ENCODE data around the gene ATP2C1. TPM values are rescaled to one million over a fixed set of nuclear protein-coding genes. Genes with fewer than 3 reads are reported as not detected.

ATP2C1 gene
- total RNA-seq, 4 donors from 2014 or later: 20.9 to 60.8 (median 44.6) TPM

GRCh38 chr3:130990282-130990681, 96.4 kb downstream of the ATP2C1 start:
- WGBS, 2 donors (ENCODE audit: low coverage in 1 of 2): 68 to 70% methylated on average over 5 of the region's 5 CpGs
- intact Hi-C loops (cut with DNase I; ENCODE audit: low total_unique reads): no loop called here
- peaks cover 0 to 8% (median 3%) of the 10 kb centered on the region in 4 donors for H3K36me3 ChIP-seq
- no peak for DNase-seq
- TF ChIP-seq POLR2AphosphoS5 (IDR thresholded peaks at IDR 0.05) (no peak), POLR2A (IDR thresholded peaks at IDR 0.05) (no peak), EP300 (IDR thresholded peaks at IDR 0.05; ENCODE audit: low read depth) (no peak), CTCF (IDR thresholded peaks at IDR 0.05) (no peak)
- no peaks in the 10 kb centered on the region for H3K4me1 ChIP-seq
- in situ Hi-C loops (cut with MboI; ENCODE audit: low pct_ligation_motif_present in 1 of 4, low pct_unique_long_range_greater_than_20kb in 1 of 4, low sequenced_read_pairs in 3 of 4): no loop called here
- H3K27me3 ChIP-seq: no peaks in the 10 kb centered on the region
- no peak overlapping the region for H3K4me3 ChIP-seq
- H3K27ac ChIP-seq: no peak overlapping the region
- no peaks in the 10 kb centered on the region for H3K9me3 ChIP-seq

GRCh38 chr3:130991126-130991525, 97.2 kb downstream of the ATP2C1 start:
- Histone ChIP-seq H3K27me3 (no peaks in the 10 kb centered on the region), H3K36me3 (peaks cover 0 to 10% (median 3%) of the 10 kb centered on the region in 4 donors), H3K4me1 (no peaks in the 10 kb centered on the region), H3K9me3 (no peaks in the 10 kb centered on the region), H3K27ac (no peak overlapping the region), H3K4me3 (no peak overlapping the region)
- in situ Hi-C loops (cut with MboI; ENCODE audit: low pct_ligation_motif_present in 1 of 4, low pct_unique_long_range_greater_than_20kb in 1 of 4, low sequenced_read_pairs in 3 of 4) (no loop called here), intact Hi-C loops (cut with DNase I; ENCODE audit: low total_unique reads) (no loop called here)
- WGBS, 2 donors (ENCODE audit: low coverage in 1 of 2): 93 to 98% methylated on average over 5 of the region's 5 CpGs
- TF ChIP-seq CTCF (IDR thresholded peaks at IDR 0.05): no peak
- no peak for TF ChIP-seq POLR2AphosphoS5 (IDR thresholded peaks at IDR 0.05)
- no peak for TF ChIP-seq EP300 (IDR thresholded peaks at IDR 0.05; ENCODE audit: low read depth)
- TF ChIP-seq POLR2A (IDR thresholded peaks at IDR 0.05): no peak
- no peak for DNase-seq

- Histone ChIP-seq H3K4me3 (no peak overlapping the region), H3K36me3 (peaks cover 0 to 18% (median 3%) of the 10 kb centered on the region in 4 donors), H3K4me1 (no peaks in the 10 kb centered on the region), H3K27me3 (no peaks in the 10 kb centered on the region), H3K9me3 (no peaks in the 10 kb centered on the region), H3K27ac (no peak overlapping the region)
- intact Hi-C loops (cut with DNase I; ENCODE audit: low total_unique reads): no loop called here
- DNase-seq: no peak
- in situ Hi-C loops (cut with MboI; ENCODE audit: low pct_ligation_motif_present in 1 of 4, low pct_unique_long_range_greater_than_20kb in 1 of 4, low sequenced_read_pairs in 3 of 4): no loop called here
- TF ChIP-seq POLR2AphosphoS5 (IDR thresholded peaks at IDR 0.05) (no peak), CTCF (IDR thresholded peaks at IDR 0.05) (no peak), EP300 (IDR thresholded peaks at IDR 0.05; ENCODE audit: low read depth) (no peak), POLR2A (IDR thresholded peaks at IDR 0.05) (no peak)
- 58 to 73% methylated on average over 3 of the region's 3 CpGs for WGBS, 2 donors (ENCODE audit: low coverage in 1 of 2)
These were observed 98.5 kb downstream of the ATP2C1 start for GRCh38 chr3:130992344-130992743.

- DNase-seq: no peak
- Histone ChIP-seq H3K4me1 (no peaks in the 10 kb centered on the region), H3K27ac (no peak overlapping the region), H3K27me3 (no peaks in the 10 kb centered on the region), H3K9me3 (no peaks in the 10 kb centered on the region), H3K4me3 (no peak overlapping the region), H3K36me3 (peaks cover 0 to 34% (median 13%) of the 10 kb centered on the region in 4 donors)
- in situ Hi-C loops (cut with MboI; ENCODE audit: low pct_ligation_motif_present in 1 of 4, low pct_unique_long_range_greater_than_20kb in 1 of 4, low sequenced_read_pairs in 3 of 4): no loop called here
- WGBS, 2 donors (ENCODE audit: low coverage in 1 of 2): 91 to 97% methylated on average over 7 of the region's 7 CpGs
- intact Hi-C loops (cut with DNase I; ENCODE audit: low total_unique reads): no loop called here
- TF ChIP-seq EP300 (IDR thresholded peaks at IDR 0.05; ENCODE audit: low read depth): no peak
- TF ChIP-seq POLR2AphosphoS5 (IDR thresholded peaks at IDR 0.05): no peak
- no peak for TF ChIP-seq CTCF (IDR thresholded peaks at IDR 0.05)
- no peak for TF ChIP-seq POLR2A (IDR thresholded peaks at IDR 0.05)
These were observed 103.4 kb downstream of the ATP2C1 start for GRCh38 chr3:130997289-130997688.
